Measurements from ENCODE around the gene HNRNPK. TPM values are rescaled to one million over a fixed set of nuclear protein-coding genes. Genes with fewer than 3 reads are reported as not detected.
A peak's percentile ranks its signal among the peaks of the same experiment; 100 is the strongest.

HNRNPK gene
- total RNA-seq, 1 experiment from 2014 or later = 723 TPM

DNA sequence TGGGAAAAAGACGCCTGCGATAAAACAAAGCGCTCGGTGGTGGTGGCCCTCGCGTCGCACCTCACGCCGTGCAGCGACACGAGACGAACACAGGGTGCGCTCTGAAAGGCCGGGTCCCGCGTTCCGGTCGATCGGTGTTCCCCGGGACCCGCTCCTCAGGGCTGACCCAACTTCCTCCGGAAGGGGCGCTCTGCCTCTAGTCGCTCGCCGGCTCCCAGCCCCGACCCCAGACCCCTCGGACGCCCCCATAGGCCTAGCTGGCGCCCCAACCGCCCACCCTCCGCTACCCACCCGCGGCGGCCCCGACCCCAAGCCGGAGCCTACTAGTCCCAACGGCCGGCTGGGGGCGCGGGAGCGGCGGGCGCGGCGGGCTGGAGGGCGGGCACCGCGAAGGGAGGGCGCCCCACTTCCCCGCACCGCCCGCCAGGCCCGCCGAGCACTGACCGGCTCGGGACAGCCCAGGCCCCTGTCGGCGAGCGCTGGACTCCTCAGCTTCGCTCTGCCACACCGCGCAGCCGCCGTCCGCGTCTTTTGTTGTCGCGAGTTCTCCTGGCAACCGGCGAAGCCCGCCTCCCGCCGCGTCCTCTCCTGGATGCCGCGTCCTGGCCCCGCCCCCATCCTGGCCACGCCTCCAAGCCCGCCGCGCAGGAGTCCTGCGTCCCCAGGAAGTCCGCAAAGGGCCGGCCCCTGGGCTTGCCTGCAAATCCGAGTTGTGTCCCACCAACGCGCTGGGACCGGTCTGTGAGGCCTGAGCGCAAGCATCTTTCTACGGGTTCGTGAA is 58.9 kb downstream of the HNRNPK start, which contains the start of gene KIF27:
Gene KIF27 (minus strand): TSS at position 506 of the 781 bp plus-strand sequence. CDS start 5,841 bp downstream, outside the sequence.
- ATAC-seq = peak; percentile 90
- DNase-seq (ENCODE audit: low spot score) = peak; percentile 99
- Mint-ChIP-seq H3K36me3 (no peaks in the 10 kb centered on the region), H3K27ac (peak within 1 kb of the TSS; percentile 99), H3K9me3 (no peaks in the 10 kb centered on the region), H3K4me3 (peak within 1 kb of the TSS; percentile 73), H3K27me3 (ENCODE audit: low read depth) (no peaks in the 10 kb centered on the region), H3K4me1 (peaks cover 6% of the 10 kb centered on the region)
- ChIA-PET POLR2A (interaction anchor here (0.7 to 1.6 kb wide), 5 partner anchors 36 to 297 kb away, joined by 3 to 7 read pairs (median 3); partner anchors contain the start of genes HNRNPK and UBQLN1), CTCF (interaction anchor here (0.7 to 2.3 kb wide), 15 partner anchors 9 to 474 kb away, joined by 3 to 14 read pairs (median 3); no protein-coding TSS in a partner anchor)
- TF ChIP-seq, protein P1, sequence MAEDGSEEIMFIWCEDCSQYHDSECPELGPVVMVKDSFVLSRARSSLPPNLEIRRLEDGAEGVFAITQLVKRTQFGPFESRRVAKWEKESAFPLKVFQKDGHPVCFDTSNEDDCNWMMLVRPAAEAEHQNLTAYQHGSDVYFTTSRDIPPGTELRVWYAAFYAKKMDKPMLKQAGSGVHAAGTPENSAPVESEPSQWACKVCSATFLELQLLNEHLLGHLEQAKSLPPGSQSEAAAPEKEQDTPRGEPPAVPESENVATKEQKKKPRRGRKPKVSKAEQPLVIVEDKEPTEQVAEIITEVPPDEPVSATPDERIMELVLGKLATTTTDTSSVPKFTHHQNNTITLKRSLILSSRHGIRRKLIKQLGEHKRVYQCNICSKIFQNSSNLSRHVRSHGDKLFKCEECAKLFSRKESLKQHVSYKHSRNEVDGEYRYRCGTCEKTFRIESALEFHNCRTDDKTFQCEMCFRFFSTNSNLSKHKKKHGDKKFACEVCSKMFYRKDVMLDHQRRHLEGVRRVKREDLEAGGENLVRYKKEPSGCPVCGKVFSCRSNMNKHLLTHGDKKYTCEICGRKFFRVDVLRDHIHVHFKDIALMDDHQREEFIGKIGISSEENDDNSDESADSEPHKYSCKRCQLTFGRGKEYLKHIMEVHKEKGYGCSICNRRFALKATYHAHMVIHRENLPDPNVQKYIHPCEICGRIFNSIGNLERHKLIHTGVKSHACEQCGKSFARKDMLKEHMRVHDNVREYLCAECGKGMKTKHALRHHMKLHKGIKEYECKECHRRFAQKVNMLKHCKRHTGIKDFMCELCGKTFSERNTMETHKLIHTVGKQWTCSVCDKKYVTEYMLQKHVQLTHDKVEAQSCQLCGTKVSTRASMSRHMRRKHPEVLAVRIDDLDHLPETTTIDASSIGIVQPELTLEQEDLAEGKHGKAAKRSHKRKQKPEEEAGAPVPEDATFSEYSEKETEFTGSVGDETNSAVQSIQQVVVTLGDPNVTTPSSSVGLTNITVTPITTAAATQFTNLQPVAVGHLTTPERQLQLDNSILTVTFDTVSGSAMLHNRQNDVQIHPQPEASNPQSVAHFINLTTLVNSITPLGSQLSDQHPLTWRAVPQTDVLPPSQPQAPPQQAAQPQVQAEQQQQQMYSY (CRISPR knock-in tag; IDR thresholded peaks at IDR 0.05) = no peak
- TF ChIP-seq, protein P2, sequence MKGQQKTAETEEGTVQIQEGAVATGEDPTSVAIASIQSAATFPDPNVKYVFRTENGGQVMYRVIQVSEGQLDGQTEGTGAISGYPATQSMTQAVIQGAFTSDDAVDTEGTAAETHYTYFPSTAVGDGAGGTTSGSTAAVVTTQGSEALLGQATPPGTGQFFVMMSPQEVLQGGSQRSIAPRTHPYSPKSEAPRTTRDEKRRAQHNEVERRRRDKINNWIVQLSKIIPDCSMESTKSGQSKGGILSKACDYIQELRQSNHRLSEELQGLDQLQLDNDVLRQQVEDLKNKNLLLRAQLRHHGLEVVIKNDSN (CRISPR knock-in tag; IDR thresholded peaks at IDR 0.05) = no peak; the same call in 1 of the 2 replicates
- TF ChIP-seq ETV6 (CRISPR knock-in tag; IDR thresholded peaks at IDR 0.05) = no peak; the same call in 1 of the 2 replicates
- no peak for TF ChIP-seq PREB (CRISPR knock-in tag; IDR thresholded peaks at IDR 0.05; ENCODE audit: borderline replicate concordance)
- TF ChIP-seq ZNF281 (CRISPR knock-in tag; IDR thresholded peaks at IDR 0.05) = no peak
- no peak for TF ChIP-seq ARID4B (CRISPR knock-in tag; IDR thresholded peaks at IDR 0.05; ENCODE audit: borderline replicate concordance)
- 0 out of 2 replicates have a peak, but pooled peaks have one; percentile 28 for TF ChIP-seq ERG (CRISPR knock-in tag; IDR thresholded peaks at IDR 0.05)
- no peak for TF ChIP-seq ZNF219 (CRISPR knock-in tag; IDR thresholded peaks at IDR 0.05; ENCODE audit: borderline replicate concordance)
- peak; percentile 41; the same call in 1 of the 2 replicates for TF ChIP-seq ESRRA (CRISPR knock-in tag; IDR thresholded peaks at IDR 0.05; ENCODE audit: borderline replicate concordance)
- TF ChIP-seq ATF3 (CRISPR knock-in tag; conservative IDR thresholded peaks at IDR 0.05) = no peak; the same call in 1 of the 2 replicates
- TF ChIP-seq EMX1 (CRISPR knock-in tag; IDR thresholded peaks at IDR 0.05) = peak; percentile 89; the same call in 1 of the 2 replicates
- peak; percentile 64; the same call in 1 of the 2 replicates for TF ChIP-seq CBFB (CRISPR knock-in tag; IDR thresholded peaks at IDR 0.05; ENCODE audit: low read depth)
- no peak for TF ChIP-seq GTF2I (CRISPR knock-in tag; conservative IDR thresholded peaks at IDR 0.05)
- TF ChIP-seq GRHL2 (CRISPR knock-in tag; IDR thresholded peaks at IDR 0.05; ENCODE audit: insufficient replicate concordance, severe bottlenecking) = no peak
- TF ChIP-seq ZNF396 (CRISPR knock-in tag; IDR thresholded peaks at IDR 0.05; ENCODE audit: borderline replicate concordance) = no peak
- TF ChIP-seq TEAD4 (CRISPR knock-in tag; IDR thresholded peaks at IDR 0.05) = no peak
